HCT116 (cell line): Measurements from ENCODE around the gene STH. TPM values are rescaled to one million over a fixed set of nuclear protein-coding genes. Genes with fewer than 3 reads are reported as not detected.

Source experiments
- ATAC-seq: fragments of 200-7000 bp; cut with Tn5 transposase; 2 replicates; pipeline ENCODE4 v1.9.1; 2020; ENCODE audit warnings: mild to moderate bottlenecking, moderate library complexity
- BruUV-seq: library from RNA; stranded (reverse); fragments of 400-500 nt; replicated peaks from 2 replicates; lab custom pipeline; 2021; lab: Mats Ljungman, UMichigan
- CTCF ChIA-PET: fragments of 300-600 bp; sonication (Branson Sonifier 250); formaldehyde crosslinking; loops from one replicate; lab custom pipeline; 2021; ENCODE audit warnings: antibody characterized with exemption; lab: Charles Lee
- POLR2A ChIA-PET: fragments of 300-600, 350-600 bp; sonication (Branson Sonifier 250); formaldehyde crosslinking; loops from one replicate; lab custom pipeline; 2021; ENCODE audit warnings: antibody characterized with exemption; lab: Charles Lee
- RAD21 ChIA-PET, 2 experiments: fragments of 300-600 bp; sonication (Branson Sonifier 250); formaldehyde crosslinking; loops; one replicate each; lab custom pipeline; 2023; ENCODE audit warnings: low total read pairs in 2 of 2; ENCODE audit not compliant: uncharacterized antibody in 2 of 2, unreplicated experiment in 2 of 2, low non-redundant PET in 1 of 2; lab: Charles Lee
- DNase-seq: peaks from one replicate; pipeline ENCODE4 v3.0.0-alpha.2; 2010; ENCODE audit warnings: low read depth, low spot score
- H2AFZ ChIP-seq: fragments of 200-600 bp; shearing (Covaris generic), sonication (generic); 2 replicates; pipeline ENCODE4 v1.6.1; 2017; ENCODE audit warnings: low read depth, mixed run types, mixed read lengths, antibody characterized with exemption, low read length; ENCODE audit not compliant: poor library complexity, severe bottlenecking
- H3K27ac ChIP-seq: 2 replicates; pipeline ENCODE4 v1.5.1; 2012; ENCODE audit warnings: low read depth, low read length
- H3K27me3 ChIP-seq: fragments of 200-600 bp; sonication (generic); 2 replicates; pipeline ENCODE4 v1.6.1; 2016; ENCODE audit warnings: mixed run types, low read length, mixed read lengths; ENCODE audit not compliant: insufficient read depth
- H3K36me3 ChIP-seq, 2 experiments: fragments of 200-500 bp in 1 of 2; fragments of 200-600 bp in 1 of 2; sonication (Bioruptor generic) in 1 of 2; sonication (generic) in 1 of 2; 2 replicates each; pipeline versions ENCODE4 v1.5.1 to v1.6.1; 2014 to 2016; ENCODE audit warnings: low read length in 2 of 2, inconsistent platforms in 1 of 2, mixed read lengths in 1 of 2, mixed run types in 1 of 2; ENCODE audit not compliant: insufficient read depth in 2 of 2, control insufficient read depth in 1 of 2
- H3K4me1 ChIP-seq, 2 experiments: fragments of 200-600 bp in 1 of 2; sonication (generic) in 1 of 2; 2 replicates each; pipeline versions ENCODE4 v1.5.1 to v1.6.1; 2012 to 2017; ENCODE audit warnings: low read length in 2 of 2, inconsistent platforms in 1 of 2, mild to moderate bottlenecking in 1 of 2, mixed read lengths in 1 of 2, mixed run types in 1 of 2, moderate library complexity in 1 of 2; ENCODE audit not compliant: insufficient read depth in 2 of 2, control insufficient read depth in 1 of 2
- H3K4me2 ChIP-seq: fragments of 200-600 bp; sonication (generic); 2 replicates; pipeline ENCODE4 v1.6.1; 2017; ENCODE audit warnings: mixed run types, low read length, mixed read lengths
- H3K4me3 ChIP-seq, 2 experiments: fragments of 200-600 bp in 1 of 2; sonication (generic) in 1 of 2; replicated peaks in 1 of 2; 2 replicates each; pipeline ENCODE4 v1.5.1; 2011 to 2016; ENCODE audit warnings: low read length in 2 of 2, control low read depth in 1 of 2, low read depth in 1 of 2, mild to moderate bottlenecking in 1 of 2, mixed read lengths in 1 of 2, mixed run types in 1 of 2
- H3K79me2 ChIP-seq: fragments of 200-600 bp; sonication (generic); 2 replicates; pipeline ENCODE4 v1.6.1; 2017; ENCODE audit warnings: mild to moderate bottlenecking, mixed run types, low read length, moderate library complexity, mixed read lengths; ENCODE audit not compliant: insufficient read depth
- H3K9ac ChIP-seq: fragments of 200-600 bp; sonication (generic); 2 replicates; pipeline ENCODE4 v1.6.1; 2016; ENCODE audit warnings: low read length, mixed read lengths
- H3K9me2 ChIP-seq: fragments of 200-600 bp; sonication (generic), shearing (Covaris generic); 2 replicates; pipeline ENCODE4 v1.6.1; 2017; ENCODE audit warnings: mixed run types, mild to moderate bottlenecking, moderate library complexity; ENCODE audit not compliant: insufficient read depth
- H3K9me3 ChIP-seq, 2 experiments: fragments of 200-500 bp in 1 of 2; fragments of 200-600 bp in 1 of 2; sonication (Bioruptor generic) in 1 of 2; sonication (generic) in 1 of 2; 2 replicates each; pipeline ENCODE4 v1.6.1; 2014 to 2017; ENCODE audit warnings: low read length in 2 of 2, mixed read lengths in 2 of 2, inconsistent platforms in 1 of 2, low read depth in 1 of 2, mild to moderate bottlenecking in 1 of 2, mixed run types in 1 of 2, moderate library complexity in 1 of 2; ENCODE audit not compliant: control insufficient read depth in 1 of 2, insufficient read depth in 1 of 2
- H4K20me1 ChIP-seq: fragments of 200-600 bp; sonication (generic), shearing (Covaris generic); 2 replicates; pipeline ENCODE4 v1.6.1; 2017; ENCODE audit warnings: mixed run types, mild to moderate bottlenecking, moderate library complexity; ENCODE audit not compliant: insufficient read depth
- ATF3 ChIP-seq: IDR thresholded peaks from 2 replicates; pipeline ENCODE4 v1.6.1; 2012
- CTCF ChIP-seq, 3 experiments: fragments of 200-600 bp in 1 of 3; sonication (generic) in 1 of 3; IDR thresholded peaks in 2 of 3; conservative IDR thresholded peaks in 1 of 3; 2 replicates each; pipeline ENCODE4 v1.5.1; 2012 to 2017; ENCODE audit warnings: low read depth in 2 of 3, low read length in 2 of 3, antibody characterized with exemption in 1 of 3, borderline replicate concordance in 1 of 3, control low read depth in 1 of 3, mild to moderate bottlenecking in 1 of 3, mixed read lengths in 1 of 3, mixed run types in 1 of 3, moderate library complexity in 1 of 3; ENCODE audit not compliant: insufficient read depth in 1 of 3
- EGR1 ChIP-seq: IDR thresholded peaks from 2 replicates; pipeline ENCODE4 v1.6.1; 2012; ENCODE audit warnings: low read depth
- EZH2phosphoT487 ChIP-seq: fragments of 200-600 bp; IDR thresholded peaks from 2 replicates; pipeline ENCODE4 v1.6.1; 2018; ENCODE audit warnings: antibody characterized with exemption, borderline replicate concordance
- JUND ChIP-seq: IDR thresholded peaks from 2 replicates; pipeline ENCODE4 v1.6.1; 2012
- MAX ChIP-seq: IDR thresholded peaks from 2 replicates; pipeline ENCODE4 v1.6.1; 2012
- POLR2AphosphoS5 ChIP-seq: IDR thresholded peaks from 2 replicates; pipeline ENCODE4 v1.6.1; 2011; ENCODE audit warnings: mild to moderate bottlenecking, low read depth, low read length, moderate library complexity
- RAD21 ChIP-seq: IDR thresholded peaks from 2 replicates; pipeline ENCODE4 v1.6.1; 2012; ENCODE audit warnings: low read depth, mild to moderate bottlenecking
- SIN3A ChIP-seq: IDR thresholded peaks from 2 replicates; pipeline ENCODE4 v1.6.1; 2012; ENCODE audit warnings: low read depth
- SP1 ChIP-seq: IDR thresholded peaks from 2 replicates; pipeline ENCODE4 v1.6.1; 2012; ENCODE audit warnings: low read depth
- TCF7L2 ChIP-seq: IDR thresholded peaks from 2 replicates; pipeline ENCODE4 v1.7.0; 2011; ENCODE audit warnings: borderline replicate concordance, inconsistent platforms; ENCODE audit not compliant: insufficient read depth, insufficient read length; ENCODE audit errors: extremely low read depth
- ZBTB33 ChIP-seq: IDR thresholded peaks from 2 replicates; pipeline ENCODE4 v1.6.1; 2011; ENCODE audit warnings: mild to moderate bottlenecking, low read length, moderate library complexity; ENCODE audit not compliant: insufficient replicate concordance; ENCODE audit errors: extremely low read depth
- ZFX ChIP-seq: fragments of 450-650 bp; IDR thresholded peaks from 2 replicates; pipeline ENCODE4 v1.6.1; 2017
- ZNF274 ChIP-seq: fragments of 200-500 bp; sonication (Bioruptor generic); IDR thresholded peaks from 2 replicates; pipeline ENCODE4 v1.6.1; 2014; ENCODE audit warnings: mild to moderate bottlenecking, low read depth, low read length, inconsistent platforms
- intact Hi-C: fragments of 100-400 bp; cut with micrococcal nuclease; formaldehyde crosslinking; loops from 2 replicates; pipeline ENCODE4 v1.10.0; 2022
- total RNA-seq: library from RNA; stranded (reverse); gene quantifications from one replicate; pipeline ENCODE4 v1.2.1, GENCODE V29; 2021; ENCODE audit not compliant: unreplicated experiment

Gene STH
- total RNA-seq, 1 experiment from 2014 or later: not detected

- Histone ChIP-seq H3K4me3 (no peak overlapping the region), H3K36me3 (no peaks in the 10 kb centered on the region), H3K4me1 (no peaks in the 10 kb centered on the region), H3K79me2 (no peaks in the 10 kb centered on the region), H4K20me1 (no peaks in the 10 kb centered on the region), H3K9ac (no peak overlapping the region), H3K4me2 (no peak overlapping the region), H3K27me3 (no peaks in the 10 kb centered on the region), H3K27ac (no peak overlapping the region), H3K9me3 (no peaks in the 10 kb centered on the region), H2AFZ (no peak overlapping the region), H3K9me2 (no peaks in the 10 kb centered on the region)
- BruUV-seq: no TSS peak
- TF ChIP-seq EZH2phosphoT487 (no peak), JUND (no peak), EGR1 (no peak), ATF3 (no peak), CTCF (IDR thresholded peaks at IDR 0.05 in 2 of 3, conservative IDR thresholded peaks at IDR 0.05 in 1 of 3; ENCODE audit: borderline replicate concordance in 1 of 3, insufficient read depth in 1 of 3, low read depth in 2 of 3, low read length in 2 of 3) (no peak), ZBTB33 (no peak), MAX (no peak), RAD21 (no peak), ZNF274 (no peak), TCF7L2 (no peak), POLR2AphosphoS5 (no peak), ZFX (no peak), SIN3A (no peak), SP1 (no peak)
- ChIA-PET RAD21 (no interaction called here), POLR2A (no interaction called here), CTCF (no interaction called here)
- ATAC-seq (peak; percentile 59), DNase-seq (no peak)
- intact Hi-C loops: no loop called here
Measured at GRCh38 chr17:46010597-46011186, 11.6 kb downstream of the STH start.
